IMR-90 (cell line): Measurements from ENCODE around the gene OR2AG2. TPM values are rescaled to one million over a fixed set of nuclear protein-coding genes. Genes with fewer than 3 reads are reported as not detected.

Experiments used
- ATAC-seq: fragments of 200-7000 bp; cut with Tn5 transposase; 2 replicates; pipeline ENCODE4 v1.9.1; 2020; ENCODE audit warnings: low read depth, mild to moderate bottlenecking, moderate library complexity
- BruUV-seq: library from RNA; stranded (reverse); fragments of 400-500 nt; replicated peaks from 2 replicates; lab custom pipeline; 2021; lab: Mats Ljungman, UMichigan
- CTCF ChIA-PET: fragments of 300-600 bp; formaldehyde crosslinking; extraction: SDS; loops from one replicate; lab custom pipeline; 2021; ENCODE audit warnings: antibody characterized with exemption; lab: Yijun Ruan, JAX
- POLR2A ChIA-PET: fragments of 300-600 bp; sonication (Branson Sonifier 250); formaldehyde crosslinking; loops from one replicate; lab custom pipeline; 2022; ENCODE audit warnings: antibody characterized with exemption; ENCODE audit not compliant: unreplicated experiment; lab: Charles Lee
- DNase-seq: peaks from one replicate; pipeline ENCODE4 v3.0.0; 2013
- H2AFZ ChIP-seq: replicated peaks from 2 replicates; pipeline ENCODE3; 2013; ENCODE audit warnings: low read length, mild to moderate bottlenecking; ENCODE audit not compliant: poor library complexity
- H2AK5ac ChIP-seq: 2 replicates; pipeline ENCODE4 v1.6.1; 2013; ENCODE audit warnings: low read depth, low read length, inconsistent platforms
- H2AK9ac ChIP-seq: replicated peaks from 2 replicates; pipeline ENCODE3; 2013; ENCODE audit warnings: mild to moderate bottlenecking, low read depth, low read length, moderate library complexity; ENCODE audit not compliant: poor library complexity
- H2BK120ac ChIP-seq: 2 replicates; pipeline ENCODE4 v1.6.1; 2013; ENCODE audit warnings: low read depth, low read length, inconsistent platforms
- H2BK15ac ChIP-seq: 3 replicates; pipeline ENCODE4 v1.6.1; 2013; ENCODE audit warnings: low read depth, low read length, inconsistent platforms
- H2BK20ac ChIP-seq: 2 replicates; pipeline ENCODE4 v1.6.1; 2013; ENCODE audit warnings: low read depth, mild to moderate bottlenecking, inconsistent platforms, low read length, moderate library complexity
- H2BK5ac ChIP-seq: 2 replicates; pipeline ENCODE4 v1.6.1; 2013; ENCODE audit warnings: mild to moderate bottlenecking, low read depth, low read length, inconsistent platforms; ENCODE audit not compliant: poor library complexity, severe bottlenecking
- H3K14ac ChIP-seq: replicated peaks from 2 replicates; pipeline ENCODE4 v1.6.1; 2013; ENCODE audit warnings: low read depth, low read length, inconsistent platforms
- H3K18ac ChIP-seq: 2 replicates; pipeline ENCODE4 v1.6.1; 2013; ENCODE audit warnings: low read depth, low read length, control low read depth
- H3K23ac ChIP-seq: 2 replicates; pipeline ENCODE4 v1.6.1; 2013; ENCODE audit warnings: low read depth, low read length, inconsistent platforms
- H3K27ac ChIP-seq: 2 replicates; pipeline ENCODE4 v1.5.1; 2013; ENCODE audit warnings: mild to moderate bottlenecking, control low read depth, low read length; ENCODE audit not compliant: insufficient read depth
- H3K27me3 ChIP-seq: 2 replicates; pipeline ENCODE4 v1.6.1; 2013; ENCODE audit warnings: low read length; ENCODE audit not compliant: control insufficient read depth, insufficient read depth
- H3K36me3 ChIP-seq: 2 replicates; pipeline ENCODE4 v1.6.1; 2013; ENCODE audit warnings: low read length, mixed read lengths; ENCODE audit not compliant: control insufficient read depth, insufficient read depth
- H3K4ac ChIP-seq: 2 replicates; pipeline ENCODE4 v1.6.1; 2013; ENCODE audit warnings: low read depth, low read length, inconsistent platforms
- H3K4me1 ChIP-seq: 2 replicates; pipeline ENCODE4 v1.6.1; 2013; ENCODE audit warnings: low read length, mixed read lengths; ENCODE audit not compliant: control insufficient read depth, insufficient read depth
- H3K4me2 ChIP-seq: 2 replicates; pipeline ENCODE4 v1.6.1; 2013; ENCODE audit warnings: low read depth, mild to moderate bottlenecking, control low read depth, low read length, moderate library complexity
- H3K4me3 ChIP-seq: 2 replicates; pipeline ENCODE4 v1.5.1; 2013; ENCODE audit warnings: low read depth, mild to moderate bottlenecking, control low read depth, low read length, moderate library complexity; ENCODE audit not compliant: insufficient read depth
- H3K56ac ChIP-seq: 2 replicates; pipeline ENCODE4 v1.6.1; 2013; ENCODE audit warnings: low read length, inconsistent platforms; ENCODE audit not compliant: insufficient read depth; ENCODE audit errors: extremely low read depth
- H3K79me1 ChIP-seq, 2 experiments: 2 replicates each; pipeline ENCODE4 v1.6.1; 2013; ENCODE audit warnings: low read length in 2 of 2, inconsistent platforms in 1 of 2, low read depth in 1 of 2
- H3K9ac ChIP-seq: 2 replicates; pipeline ENCODE4 v1.6.1; 2013; ENCODE audit warnings: low read depth, low read length, control low read depth
- H3K9me1 ChIP-seq: 2 replicates; pipeline ENCODE4 v1.6.1; 2013; ENCODE audit warnings: low read length, inconsistent platforms; ENCODE audit not compliant: insufficient read depth
- H3K9me3 ChIP-seq: 2 replicates; pipeline ENCODE4 v1.6.1; 2013; ENCODE audit warnings: low read length; ENCODE audit not compliant: control insufficient read depth, insufficient read depth
- H4K20me1 ChIP-seq: 2 replicates; pipeline ENCODE4 v1.6.1; 2013; ENCODE audit warnings: low read length, inconsistent platforms; ENCODE audit not compliant: insufficient read depth
- H4K5ac ChIP-seq: 2 replicates; pipeline ENCODE4 v1.6.1; 2013; ENCODE audit warnings: mild to moderate bottlenecking, low read depth, low read length, control low read depth
- H4K8ac ChIP-seq, 2 experiments: 2 replicates each; pipeline ENCODE4 v1.6.1; 2013; ENCODE audit warnings: low read depth in 2 of 2, low read length in 2 of 2, control low read depth in 1 of 2, inconsistent platforms in 1 of 2
- H4K91ac ChIP-seq: 2 replicates; pipeline ENCODE4 v1.6.1; 2013; ENCODE audit warnings: low read depth, low read length, inconsistent platforms; ENCODE audit not compliant: insufficient read depth
- CEBPB ChIP-seq: IDR thresholded peaks from 2 replicates; pipeline ENCODE4 v1.6.1; 2012; ENCODE audit warnings: low read depth, low read length, improper control_type of control experiment
- CHD1 ChIP-seq: IDR thresholded peaks from 2 replicates; pipeline ENCODE4 v1.6.1; 2012; ENCODE audit warnings: low read depth, low read length, improper control_type of control experiment
- ELK1 ChIP-seq: fragments of 150-350 bp; IDR thresholded peaks from 2 replicates; pipeline ENCODE4 v1.6.1; 2016; ENCODE audit warnings: low read depth, mild to moderate bottlenecking, low read length, moderate library complexity, borderline replicate concordance
- NFE2L2 ChIP-seq: fragments of 150-350 bp; IDR thresholded peaks from 2 replicates; pipeline ENCODE4 v1.6.1; 2016; ENCODE audit warnings: low read depth, mild to moderate bottlenecking, low read length
- RAD21 ChIP-seq: IDR thresholded peaks from 2 replicates; pipeline ENCODE4 v1.6.1; 2012; ENCODE audit warnings: low read length, improper control_type of control experiment
- WGBS, 2 experiments: methylation state at CpG; one replicate each; pipeline versions ENCODE4 v1.1.5 to v1.1.7; 2013; ENCODE audit warnings: missing lambda C conversion rate in 2 of 2; ENCODE audit not compliant: insufficient read length in 1 of 2; ENCODE audit errors: extremely low coverage in 2 of 2; 5-methylcytosine and 5-hydroxymethylcytosine counted together
- dilution Hi-C: fragments of 300-500 bp; cut with HindIII; formaldehyde crosslinking; loops from one replicate; pipeline ENCODE4 v1.14.3; 2018; ENCODE audit warnings: low sequenced_read_pairs; ENCODE audit not compliant: unreplicated experiment
- in situ Hi-C: fragments of 300-500 bp; cut with MboI; formaldehyde crosslinking; loops from 3 replicates; pipeline ENCODE4 v1.14.3; 2019; ENCODE audit warnings: low sequenced_read_pairs, inconsistent platforms, mixed read lengths
- intact Hi-C: fragments of 100-400 bp; cut with micrococcal nuclease; formaldehyde crosslinking; loops from 2 replicates; pipeline ENCODE4 v1.10.0; 2022
- polyA plus RNA-seq, 3 experiments: library from polyadenylated mRNA; depleted of rRNA; stranded (reverse); fragments of >200 nt; gene quantifications; 2 replicates each; pipeline ENCODE4 v1.2.3, GENCODE V29; 2012; ENCODE audit warnings: low replicate concordance in 1 of 3
- total RNA-seq: library from RNA; depleted of rRNA; stranded (reverse); fragments of >200 nt; gene quantifications from 2 replicates; pipeline ENCODE4 v1.2.3, GENCODE V29; 2012

The OR2AG2 gene
- total and polyA plus RNA-seq, 2 of the 4 experiments (the other 2 are of a cell fraction): 0.22 to 0.54 TPM

GRCh38 chr11:6755953-6756347 is 15.8 kb downstream of the OR2AG2 start:
- Histone ChIP-seq H3K56ac (no peak overlapping the region), H3K9me1 (no peaks in the 10 kb centered on the region), H4K20me1 (no peaks in the 10 kb centered on the region), H3K27me3 (peaks cover 2% of the 10 kb centered on the region; the same call in 1 of the 2 replicates), H3K9ac (no peak overlapping the region), H3K27ac (no peak overlapping the region), H4K8ac (no peak overlapping the region), H3K36me3 (no peaks in the 10 kb centered on the region), H3K79me1 (no peaks in the 10 kb centered on the region), H3K14ac (no peak overlapping the region), H3K9me3 (no peaks in the 10 kb centered on the region), H4K5ac (no peak overlapping the region), H3K4me2 (no peak overlapping the region), H2AK5ac (no peak overlapping the region), H2BK20ac (no peak overlapping the region), H2BK5ac (no peak overlapping the region), H2AFZ (no peak overlapping the region), H3K4ac (no peak overlapping the region), H2AK9ac (no peak overlapping the region), H3K4me1 (no peaks in the 10 kb centered on the region), H3K4me3 (no peak overlapping the region), H3K18ac (no peak overlapping the region), H2BK120ac (no peak overlapping the region), H4K91ac (no peak overlapping the region), H3K23ac (no peak overlapping the region), H2BK15ac (no peak overlapping the region)
- intact Hi-C loops: loop anchor here (5.0 kb wide), 4 partner anchors 139 to 686 kb away; partner anchors contain the start of genes ILK, RRP8 and TPP1
- dilution Hi-C loops: no loop called here
- ATAC-seq (no peak), DNase-seq (no peak)
- in situ Hi-C loops: no loop called here
- no CpG with 5 or more reads among the region's 1 CpG for WGBS, 2 experiments
- ChIA-PET POLR2A (no interaction called here), CTCF (interaction anchor here (0.6 to 1.5 kb wide), 5 partner anchors 10 to 526 kb away, joined by 3 to 17 read pairs (median 6); no protein-coding TSS in a partner anchor)
- BruUV-seq: no TSS peak
- no peak for TF ChIP-seq RAD21
- no peak for TF ChIP-seq ELK1
- no peak for TF ChIP-seq CEBPB
- no peak for TF ChIP-seq NFE2L2
- TF ChIP-seq CHD1: no peak
